Left lung (tissue), 10 donors: ENCODE data around the gene HJV. TPM values are rescaled to one million over a fixed set of nuclear protein-coding genes. Genes with fewer than 3 reads are reported as not detected.

Experiments used
- ATAC-seq: fragments of 200-7000 bp; cut with Tn5 transposase; one replicate; pipeline ENCODE4 v1.9.1; 2020; ENCODE audit warnings: moderate library complexity
- DNase-seq, 4 donors: peaks; one replicate each; pipeline ENCODE4 v3.0.0-alpha.2; 2013 to 2020
- H3K27ac ChIP-seq, 2 donors: fragments of 200-600 bp; sonication (generic) in 1 of 2; one replicate each; pipeline versions ENCODE4 v1.5.0 to v1.8.0; 2020 to 2021
- H3K27me3 ChIP-seq, 2 donors: fragments of 200-600 bp; sonication (generic) in 1 of 2; one replicate each; pipeline versions ENCODE4 v1.5.0 to v1.8.0; 2020 to 2021
- H3K36me3 ChIP-seq, 2 donors: fragments of 200-600 bp; sonication (generic) in 1 of 2; one replicate each; pipeline versions ENCODE4 v1.5.0 to v1.8.0; 2020 to 2021
- H3K4me1 ChIP-seq, 2 donors: fragments of 200-600 bp; one replicate each; pipeline ENCODE4 v1.8.0; 2021
- H3K4me3 ChIP-seq, 2 donors: fragments of 200-600 bp; sonication (generic) in 1 of 2; one replicate each; pipeline versions ENCODE4 v1.5.0 to v1.8.0; 2020 to 2021; ENCODE audit warnings: mild to moderate bottlenecking in 1 of 2
- H3K9me3 ChIP-seq, 2 donors: fragments of 200-600 bp; sonication (generic) in 1 of 2; one replicate each; pipeline versions ENCODE4 v1.5.0 to v1.8.0; 2020 to 2021
- intact Hi-C, 2 donors: fragments of 100-400 bp; cut with DNase I; formaldehyde crosslinking; loops; one replicate each; pipeline versions ENCODE4 v1.11.2 to v1.14.2; 2022
- polyA plus RNA-seq, 6 donors: library from polyadenylated mRNA; unstranded; fragments of 120-200 nt; gene quantifications; one replicate each; pipeline ENCODE4 v1.2.1, GENCODE V29; 2013; ENCODE audit not compliant: insufficient read length in 6 of 6
- total RNA-seq, 2 donors: library from RNA; stranded (reverse); fragmentation: NEBNext Ultra II Directional; extraction: Animal tissue kit (Norgen Biotek cat#: 25700); gene quantifications; one replicate each; pipeline ENCODE4 v1.2.1, GENCODE V29; 2021
- TF ChIP-seq, protein P1 (sequence below), 2 donors: fragments of 200-600 bp; sonication (generic) in 1 of 2; IDR thresholded peaks; one replicate each; pipeline versions ENCODE4 v1.5.0 to v1.8.0; 2021; ENCODE audit warnings: antibody characterized with exemption in 2 of 2
- donor health status: DM: no; HTN: yes; CAD: no.
- donor health status: DM: no; HTN: no; CAD: no.

HJV gene
- total and polyA plus RNA-seq, 8 donors = 0.07 to 0.27 (median 0.10) TPM; not detected in 5

DNA sequence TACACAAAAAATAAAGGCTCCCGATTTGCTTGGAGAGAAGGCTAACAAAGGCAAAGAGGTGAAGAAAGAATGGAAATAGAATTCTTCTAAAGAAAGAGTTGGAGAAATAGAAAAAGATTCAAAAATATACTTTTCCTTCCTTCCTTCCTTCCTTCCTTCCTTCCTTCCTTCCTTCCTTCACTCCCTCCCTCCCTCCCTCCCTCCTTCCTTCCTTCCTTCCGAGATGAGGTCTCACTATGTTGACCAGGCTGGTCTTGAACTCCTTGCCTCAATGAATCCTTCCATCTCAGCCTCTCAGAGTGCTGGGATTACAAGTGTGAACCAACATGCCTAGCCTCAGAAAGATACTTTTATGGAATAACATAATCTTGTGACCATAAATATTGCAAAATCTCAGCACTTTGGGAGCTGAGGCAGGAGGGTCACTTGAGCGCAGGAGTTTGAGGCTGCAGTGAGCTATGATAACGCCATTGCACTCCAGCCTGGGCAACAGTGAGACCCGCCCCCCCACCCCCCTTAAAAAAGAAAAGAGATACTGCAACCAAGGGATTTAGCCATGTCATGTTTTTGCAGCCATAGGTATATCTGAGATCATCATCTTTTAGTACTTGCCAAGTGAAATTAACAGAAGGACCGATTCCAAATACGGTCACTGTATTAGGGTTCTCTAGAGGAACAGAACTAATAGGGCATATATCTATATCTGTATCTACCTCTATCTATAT, 1.0 kb upstream of the HJV start:
- Histone ChIP-seq H3K9me3 (no peaks in the 10 kb centered on the region), H3K27ac (no peak overlapping the region), H3K36me3 (no peaks in the 10 kb centered on the region), H3K27me3 (peaks cover 17 to 40% of the 10 kb centered on the region in 2 donors), H3K4me1 (peaks cover 0 to 10% of the 10 kb centered on the region in 2 donors), H3K4me3 (no peak overlapping the region)
- ATAC-seq (no peak), DNase-seq (no peak)
- TF ChIP-seq, protein P1, sequence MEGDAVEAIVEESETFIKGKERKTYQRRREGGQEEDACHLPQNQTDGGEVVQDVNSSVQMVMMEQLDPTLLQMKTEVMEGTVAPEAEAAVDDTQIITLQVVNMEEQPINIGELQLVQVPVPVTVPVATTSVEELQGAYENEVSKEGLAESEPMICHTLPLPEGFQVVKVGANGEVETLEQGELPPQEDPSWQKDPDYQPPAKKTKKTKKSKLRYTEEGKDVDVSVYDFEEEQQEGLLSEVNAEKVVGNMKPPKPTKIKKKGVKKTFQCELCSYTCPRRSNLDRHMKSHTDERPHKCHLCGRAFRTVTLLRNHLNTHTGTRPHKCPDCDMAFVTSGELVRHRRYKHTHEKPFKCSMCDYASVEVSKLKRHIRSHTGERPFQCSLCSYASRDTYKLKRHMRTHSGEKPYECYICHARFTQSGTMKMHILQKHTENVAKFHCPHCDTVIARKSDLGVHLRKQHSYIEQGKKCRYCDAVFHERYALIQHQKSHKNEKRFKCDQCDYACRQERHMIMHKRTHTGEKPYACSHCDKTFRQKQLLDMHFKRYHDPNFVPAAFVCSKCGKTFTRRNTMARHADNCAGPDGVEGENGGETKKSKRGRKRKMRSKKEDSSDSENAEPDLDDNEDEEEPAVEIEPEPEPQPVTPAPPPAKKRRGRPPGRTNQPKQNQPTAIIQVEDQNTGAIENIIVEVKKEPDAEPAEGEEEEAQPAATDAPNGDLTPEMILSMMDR (IDR thresholded peaks at IDR 0.05) = no peak
- intact Hi-C loops = no loop called here

DNA sequence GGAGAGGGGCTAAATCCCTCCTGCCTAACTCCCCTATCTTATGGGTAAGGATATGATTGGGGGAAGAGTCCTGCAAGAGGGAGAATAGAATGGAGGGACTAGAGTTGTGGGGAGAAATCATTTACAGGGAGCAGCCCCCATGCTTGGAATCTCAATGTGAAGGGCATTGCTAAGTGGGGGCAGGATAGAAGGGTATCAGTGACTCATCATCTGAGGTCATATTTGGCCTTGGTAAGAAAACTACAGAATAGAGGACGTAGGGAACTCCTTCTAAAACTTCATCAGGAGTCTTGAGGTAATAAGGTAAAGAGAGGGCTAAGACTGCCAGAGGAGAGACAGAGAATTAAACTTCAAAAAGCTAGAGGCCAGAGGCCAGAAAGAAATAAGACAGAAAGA, 487 bp downstream of the HJV start:
- no peak overlapping the region for H3K4me3 ChIP-seq
- no peaks in the 10 kb centered on the region for H3K36me3 ChIP-seq
- no peak for ATAC-seq
- no peak for DNase-seq
- H3K27me3 ChIP-seq = peaks cover 17 to 40% of the 10 kb centered on the region in 2 donors
- peaks cover 0 to 10% of the 10 kb centered on the region in 2 donors for H3K4me1 ChIP-seq
- H3K27ac ChIP-seq = no peak overlapping the region
- TF ChIP-seq, protein P1 (IDR thresholded peaks at IDR 0.05) = no peak
- intact Hi-C loops = no loop called here
- H3K9me3 ChIP-seq = no peaks in the 10 kb centered on the region

DNA sequence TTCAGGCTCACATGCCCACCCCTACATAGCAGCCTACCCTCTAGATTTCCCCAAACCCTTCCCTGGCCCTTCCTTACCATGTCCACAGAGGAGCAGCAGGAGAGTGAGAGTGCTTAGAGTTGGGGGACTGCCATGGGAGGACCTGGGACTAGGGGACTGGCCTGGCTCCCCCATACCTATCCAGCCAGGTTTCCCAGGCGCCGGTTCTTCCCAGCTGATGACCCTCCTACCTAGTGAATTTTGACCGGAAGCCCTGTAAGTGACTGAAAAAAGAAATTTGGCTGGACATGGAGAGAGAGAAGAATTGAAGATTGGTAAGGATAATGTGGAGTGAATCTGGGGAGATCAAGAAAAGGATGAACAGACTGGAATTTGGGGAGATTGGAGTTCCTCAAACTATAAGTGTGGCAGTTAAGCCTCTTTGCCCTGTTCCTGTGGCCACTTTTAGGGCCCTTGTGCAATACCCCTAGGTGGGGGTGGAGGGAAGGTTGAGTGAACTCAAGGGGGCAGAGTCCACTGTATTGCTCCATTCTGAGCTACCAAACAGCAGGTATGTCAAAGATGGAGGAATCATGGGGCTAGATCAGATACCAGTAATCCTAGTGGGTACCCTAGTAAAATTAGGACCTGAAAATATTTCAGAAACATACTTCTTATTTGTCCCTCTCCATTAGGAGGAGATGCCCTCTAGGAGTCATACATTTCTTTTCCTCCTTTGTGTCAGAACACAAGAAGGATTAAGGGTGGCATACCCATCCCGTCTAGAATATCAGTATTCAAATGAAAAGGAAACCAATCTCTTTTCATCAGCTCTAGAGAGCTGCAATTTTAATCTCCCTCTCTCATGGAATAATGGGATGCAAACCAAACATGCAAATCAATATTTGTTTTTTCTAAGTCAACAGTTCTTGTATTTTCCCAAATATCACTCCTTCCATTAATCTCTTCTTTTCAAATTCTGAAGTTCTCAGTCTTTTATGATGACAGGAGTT, 1.2 kb downstream of the HJV start:
- intact Hi-C loops = no loop called here
- peak; percentile 19 for ATAC-seq
- H3K4me3 ChIP-seq = no peak overlapping the region

DNA sequence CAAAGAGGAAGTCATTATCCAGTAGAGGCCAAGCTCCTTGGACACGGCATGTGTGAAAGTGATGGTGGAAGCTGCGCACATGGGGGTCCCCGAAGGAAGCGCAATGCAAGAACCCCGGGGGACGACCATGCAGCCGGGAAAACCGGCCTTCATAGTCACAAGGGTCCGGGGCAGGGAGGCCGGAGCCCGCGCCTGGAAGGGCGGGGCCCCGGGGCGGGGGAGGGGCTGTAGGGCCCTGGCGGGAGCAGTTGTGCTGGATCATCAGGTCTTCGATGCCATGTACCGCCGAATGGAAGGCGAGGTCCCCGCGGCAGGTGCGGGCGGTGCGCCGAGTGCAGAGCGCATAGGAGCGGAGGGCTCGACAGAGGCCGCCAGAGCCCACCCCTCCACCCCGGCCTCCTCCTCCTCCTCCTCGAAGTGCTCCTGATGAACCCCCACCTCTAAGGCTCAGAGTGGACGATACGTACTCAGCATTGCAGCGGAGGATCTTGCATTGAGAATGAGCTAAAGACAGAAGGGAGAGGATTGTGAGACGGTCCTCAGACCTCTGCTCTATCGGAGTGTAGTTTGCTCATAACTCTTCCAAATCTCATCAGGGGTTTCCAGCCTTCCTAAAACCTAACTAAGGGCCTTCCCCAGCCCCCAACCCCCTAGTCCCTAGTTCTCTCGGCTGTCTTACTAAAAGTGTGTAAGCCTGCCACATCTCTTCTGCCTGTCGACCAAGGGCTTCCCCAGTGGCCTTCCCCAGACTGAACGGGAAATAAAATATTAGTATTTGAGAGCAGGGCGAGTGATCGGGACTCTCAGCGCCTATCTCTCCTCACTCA, 2.1 kb downstream of the HJV start:
- Histone ChIP-seq H3K27me3 (peaks cover 17 to 40% of the 10 kb centered on the region in 2 donors), H3K9me3 (no peaks in the 10 kb centered on the region), H3K4me1 (peaks cover 0 to 10% of the 10 kb centered on the region in 2 donors), H3K27ac (no peak overlapping the region), H3K4me3 (peak overlapping the region in 1 of 2 donors; percentile 16), H3K36me3 (no peaks in the 10 kb centered on the region)
- DNase-seq (peak in 1 of 4 donors; percentile 78), ATAC-seq (peak; percentile 30)
- TF ChIP-seq, protein P1 (IDR thresholded peaks at IDR 0.05) = no peak
- intact Hi-C loops = loop anchor here in 1 of 2 donors (10.0 kb wide), 1 partner anchor 175 kb away; the partner anchor contains the start of gene NUDT17

More for the DNA sequence above, 1.2 kb downstream of the HJV start:
- Histone ChIP-seq H3K27me3 (peaks cover 17 to 40% of the 10 kb centered on the region in 2 donors), H3K36me3 (no peaks in the 10 kb centered on the region), H3K9me3 (no peaks in the 10 kb centered on the region), H3K27ac (no peak overlapping the region), H3K4me1 (peaks cover 0 to 10% of the 10 kb centered on the region in 2 donors)
- no peak for DNase-seq
- TF ChIP-seq, protein P1 (IDR thresholded peaks at IDR 0.05) = no peak
